Measurements from ENCODE around the gene MYO1E.

- TF ChIP-seq FOXJ3 (CRISPR knock-in tag; IDR thresholded peaks at IDR 0.05; ENCODE audit: borderline replicate concordance) (no peak), TEAD4 (CRISPR knock-in tag; IDR thresholded peaks at IDR 0.05) (0 out of 2 replicates have a peak, but pooled peaks have one; percentile 35), NFE2L1 (CRISPR knock-in tag; IDR thresholded peaks at IDR 0.05) (no peak), ZBTB21 (CRISPR knock-in tag; IDR thresholded peaks at IDR 0.05; ENCODE audit: borderline replicate concordance) (no peak), MYBL2 (CRISPR knock-in tag; IDR thresholded peaks at IDR 0.05) (peak; percentile 99), USF1 (CRISPR knock-in tag; IDR thresholded peaks at IDR 0.05) (peak; percentile 68), KAT7 (CRISPR knock-in tag; IDR thresholded peaks at IDR 0.05; ENCODE audit: borderline replicate concordance) (no peak), IRF1 (CRISPR knock-in tag; IDR thresholded peaks at IDR 0.05) (no peak), JUN (CRISPR knock-in tag; IDR thresholded peaks at IDR 0.05) (no peak; the same call in 1 of the 2 replicates), ATF2 (CRISPR knock-in tag; IDR thresholded peaks at IDR 0.05; ENCODE audit: borderline replicate concordance, low read depth) (no peak)
- TF ChIP-seq, protein P1, sequence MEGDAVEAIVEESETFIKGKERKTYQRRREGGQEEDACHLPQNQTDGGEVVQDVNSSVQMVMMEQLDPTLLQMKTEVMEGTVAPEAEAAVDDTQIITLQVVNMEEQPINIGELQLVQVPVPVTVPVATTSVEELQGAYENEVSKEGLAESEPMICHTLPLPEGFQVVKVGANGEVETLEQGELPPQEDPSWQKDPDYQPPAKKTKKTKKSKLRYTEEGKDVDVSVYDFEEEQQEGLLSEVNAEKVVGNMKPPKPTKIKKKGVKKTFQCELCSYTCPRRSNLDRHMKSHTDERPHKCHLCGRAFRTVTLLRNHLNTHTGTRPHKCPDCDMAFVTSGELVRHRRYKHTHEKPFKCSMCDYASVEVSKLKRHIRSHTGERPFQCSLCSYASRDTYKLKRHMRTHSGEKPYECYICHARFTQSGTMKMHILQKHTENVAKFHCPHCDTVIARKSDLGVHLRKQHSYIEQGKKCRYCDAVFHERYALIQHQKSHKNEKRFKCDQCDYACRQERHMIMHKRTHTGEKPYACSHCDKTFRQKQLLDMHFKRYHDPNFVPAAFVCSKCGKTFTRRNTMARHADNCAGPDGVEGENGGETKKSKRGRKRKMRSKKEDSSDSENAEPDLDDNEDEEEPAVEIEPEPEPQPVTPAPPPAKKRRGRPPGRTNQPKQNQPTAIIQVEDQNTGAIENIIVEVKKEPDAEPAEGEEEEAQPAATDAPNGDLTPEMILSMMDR (IDR thresholded peaks at IDR 0.05) = no peak
- TF ChIP-seq, protein P2, sequence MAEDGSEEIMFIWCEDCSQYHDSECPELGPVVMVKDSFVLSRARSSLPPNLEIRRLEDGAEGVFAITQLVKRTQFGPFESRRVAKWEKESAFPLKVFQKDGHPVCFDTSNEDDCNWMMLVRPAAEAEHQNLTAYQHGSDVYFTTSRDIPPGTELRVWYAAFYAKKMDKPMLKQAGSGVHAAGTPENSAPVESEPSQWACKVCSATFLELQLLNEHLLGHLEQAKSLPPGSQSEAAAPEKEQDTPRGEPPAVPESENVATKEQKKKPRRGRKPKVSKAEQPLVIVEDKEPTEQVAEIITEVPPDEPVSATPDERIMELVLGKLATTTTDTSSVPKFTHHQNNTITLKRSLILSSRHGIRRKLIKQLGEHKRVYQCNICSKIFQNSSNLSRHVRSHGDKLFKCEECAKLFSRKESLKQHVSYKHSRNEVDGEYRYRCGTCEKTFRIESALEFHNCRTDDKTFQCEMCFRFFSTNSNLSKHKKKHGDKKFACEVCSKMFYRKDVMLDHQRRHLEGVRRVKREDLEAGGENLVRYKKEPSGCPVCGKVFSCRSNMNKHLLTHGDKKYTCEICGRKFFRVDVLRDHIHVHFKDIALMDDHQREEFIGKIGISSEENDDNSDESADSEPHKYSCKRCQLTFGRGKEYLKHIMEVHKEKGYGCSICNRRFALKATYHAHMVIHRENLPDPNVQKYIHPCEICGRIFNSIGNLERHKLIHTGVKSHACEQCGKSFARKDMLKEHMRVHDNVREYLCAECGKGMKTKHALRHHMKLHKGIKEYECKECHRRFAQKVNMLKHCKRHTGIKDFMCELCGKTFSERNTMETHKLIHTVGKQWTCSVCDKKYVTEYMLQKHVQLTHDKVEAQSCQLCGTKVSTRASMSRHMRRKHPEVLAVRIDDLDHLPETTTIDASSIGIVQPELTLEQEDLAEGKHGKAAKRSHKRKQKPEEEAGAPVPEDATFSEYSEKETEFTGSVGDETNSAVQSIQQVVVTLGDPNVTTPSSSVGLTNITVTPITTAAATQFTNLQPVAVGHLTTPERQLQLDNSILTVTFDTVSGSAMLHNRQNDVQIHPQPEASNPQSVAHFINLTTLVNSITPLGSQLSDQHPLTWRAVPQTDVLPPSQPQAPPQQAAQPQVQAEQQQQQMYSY (CRISPR knock-in tag; IDR thresholded peaks at IDR 0.05) = no peak
- TF ChIP-seq, protein P3, sequence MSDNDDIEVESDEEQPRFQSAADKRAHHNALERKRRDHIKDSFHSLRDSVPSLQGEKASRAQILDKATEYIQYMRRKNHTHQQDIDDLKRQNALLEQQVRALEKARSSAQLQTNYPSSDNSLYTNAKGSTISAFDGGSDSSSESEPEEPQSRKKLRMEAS (CRISPR knock-in tag; IDR thresholded peaks at IDR 0.05) = peak; percentile 87
- TF ChIP-seq, protein P4, sequence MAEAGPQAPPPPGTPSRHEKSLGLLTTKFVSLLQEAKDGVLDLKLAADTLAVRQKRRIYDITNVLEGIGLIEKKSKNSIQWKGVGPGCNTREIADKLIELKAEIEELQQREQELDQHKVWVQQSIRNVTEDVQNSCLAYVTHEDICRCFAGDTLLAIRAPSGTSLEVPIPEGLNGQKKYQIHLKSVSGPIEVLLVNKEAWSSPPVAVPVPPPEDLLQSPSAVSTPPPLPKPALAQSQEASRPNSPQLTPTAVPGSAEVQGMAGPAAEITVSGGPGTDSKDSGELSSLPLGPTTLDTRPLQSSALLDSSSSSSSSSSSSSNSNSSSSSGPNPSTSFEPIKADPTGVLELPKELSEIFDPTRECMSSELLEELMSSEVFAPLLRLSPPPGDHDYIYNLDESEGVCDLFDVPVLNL (CRISPR knock-in tag; IDR thresholded peaks at IDR 0.05; ENCODE audit: borderline replicate concordance, low read depth) = no peak
Measured at GRCh38 chr15:59104912-59105732, 267.5 kb downstream of the MYO1E start, which contains the start of gene CCNB2.
